HG03378 (cell line): ENCODE results near the gene PKP1.

ENCODE experiments used
- ATAC-seq: cut with Tn5 transposase; IDR thresholded peaks from one replicate; pipeline ENCODE4 v1.9.1; 2021; ENCODE audit warnings: mild to moderate bottlenecking, moderate library complexity; ENCODE audit not compliant: unreplicated experiment

Gene PKP1

DNA sequence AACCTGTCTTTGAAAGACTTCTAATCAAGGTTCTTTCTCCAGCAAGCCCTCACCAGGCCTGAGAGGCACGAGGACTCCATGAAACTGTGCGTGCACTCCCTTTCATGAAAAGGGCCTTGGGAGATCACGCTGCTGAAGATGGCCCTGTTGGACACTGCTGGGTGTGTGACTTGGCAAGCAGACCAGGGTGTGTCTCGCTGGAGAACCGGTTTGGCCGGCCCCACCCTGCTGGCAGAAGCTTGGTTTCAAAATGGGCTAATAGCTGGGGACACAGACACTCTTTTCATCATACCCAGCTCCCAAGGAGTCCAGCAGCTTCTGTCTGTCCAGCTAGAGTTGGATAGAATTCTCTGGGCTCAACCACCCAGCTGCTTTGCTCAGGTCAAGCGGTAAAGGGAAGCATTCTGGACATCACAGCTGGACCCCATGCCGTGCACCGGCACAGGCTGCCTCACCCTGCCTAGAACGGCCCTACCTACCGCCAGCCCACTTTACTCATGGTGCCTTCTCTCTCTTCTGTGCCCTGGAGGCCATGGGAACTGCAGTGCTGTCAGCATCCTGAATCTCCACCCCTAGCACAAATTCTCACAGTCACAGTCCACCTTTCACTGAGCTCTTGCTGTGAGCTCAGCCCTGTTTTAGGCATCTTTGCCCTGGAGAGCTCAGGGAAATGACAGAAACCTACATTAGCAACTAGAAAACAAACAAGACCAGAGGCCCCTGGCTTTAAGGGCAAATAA, 24.6 kb downstream of the PKP1 start:
- no peak for ATAC-seq

DNA sequence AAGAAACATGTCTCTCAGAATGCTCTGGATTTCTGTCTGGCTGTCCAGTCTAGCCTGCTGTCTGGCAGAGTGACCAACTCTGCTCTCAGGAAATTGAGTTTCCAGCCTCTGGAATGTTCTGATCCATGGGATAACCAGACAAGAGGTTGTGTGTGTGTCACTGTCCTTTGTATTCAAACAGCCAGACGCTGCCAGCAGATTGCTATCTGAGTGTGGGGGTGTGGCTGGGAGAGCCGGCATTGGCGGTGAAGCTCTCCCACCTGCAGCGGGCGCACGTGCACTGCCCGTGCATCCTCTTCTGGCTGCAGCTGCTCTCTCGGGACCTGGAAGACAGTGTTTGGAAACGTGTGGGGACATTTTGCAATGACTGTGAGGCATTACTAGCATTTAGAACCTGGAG, 26.1 kb downstream of the PKP1 start:
- ATAC-seq, result no peak

DNA sequence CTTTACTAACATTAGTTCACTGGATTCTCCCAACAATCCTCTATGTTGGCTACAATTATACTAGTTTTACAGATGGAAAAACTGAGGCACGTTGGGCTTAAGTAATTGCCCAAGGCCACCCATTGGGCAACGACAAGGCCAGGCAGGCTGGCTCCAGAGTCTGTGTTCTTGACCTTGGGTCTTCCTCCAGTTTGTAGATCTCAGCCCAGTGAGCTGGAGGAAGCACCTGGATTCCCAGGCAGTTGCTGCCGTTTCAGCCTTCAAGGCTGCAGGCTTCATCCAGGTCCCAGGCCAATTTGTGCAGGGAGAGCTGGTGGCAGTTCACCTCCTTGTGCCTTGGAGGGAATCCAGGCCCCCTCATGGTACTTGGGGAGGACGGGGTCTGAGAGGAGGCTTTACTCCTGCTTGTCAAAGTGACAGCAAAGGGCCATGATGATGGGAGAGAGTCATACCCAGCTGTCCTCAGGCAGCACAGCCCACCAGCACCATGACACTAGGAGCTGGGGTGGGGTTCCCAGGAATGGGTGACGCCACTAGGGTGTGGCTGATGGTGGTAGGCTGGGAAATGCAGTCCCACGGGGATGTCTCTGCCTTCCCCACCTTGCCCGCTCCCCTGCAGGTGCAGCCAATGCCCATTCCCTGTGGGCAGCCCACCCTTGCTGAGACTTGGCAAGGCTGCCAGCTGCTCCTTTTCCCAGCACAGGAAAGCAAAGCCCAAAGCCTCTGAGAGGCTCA, 27.1 kb downstream of the PKP1 start:
- ATAC-seq, result no peak

DNA sequence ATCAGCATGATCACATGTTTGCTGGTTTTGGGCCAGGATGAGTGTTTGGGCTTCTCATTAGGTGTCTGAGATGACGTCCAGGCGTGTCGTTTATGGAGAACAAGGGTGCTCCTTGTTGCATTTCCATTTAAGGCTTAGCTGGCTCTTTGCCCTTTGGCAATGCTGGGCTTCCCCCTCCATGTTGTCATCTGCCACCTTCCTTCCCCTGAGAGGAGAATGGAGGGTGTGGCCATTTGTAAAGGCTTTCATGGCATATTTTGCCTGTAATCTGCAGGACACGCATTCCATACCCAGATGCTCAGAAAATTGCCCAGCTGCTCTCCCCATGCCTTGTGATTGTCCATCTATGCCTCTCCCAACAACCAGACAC, 27.7 kb downstream of the PKP1 start:
- ATAC-seq, result no peak

DNA sequence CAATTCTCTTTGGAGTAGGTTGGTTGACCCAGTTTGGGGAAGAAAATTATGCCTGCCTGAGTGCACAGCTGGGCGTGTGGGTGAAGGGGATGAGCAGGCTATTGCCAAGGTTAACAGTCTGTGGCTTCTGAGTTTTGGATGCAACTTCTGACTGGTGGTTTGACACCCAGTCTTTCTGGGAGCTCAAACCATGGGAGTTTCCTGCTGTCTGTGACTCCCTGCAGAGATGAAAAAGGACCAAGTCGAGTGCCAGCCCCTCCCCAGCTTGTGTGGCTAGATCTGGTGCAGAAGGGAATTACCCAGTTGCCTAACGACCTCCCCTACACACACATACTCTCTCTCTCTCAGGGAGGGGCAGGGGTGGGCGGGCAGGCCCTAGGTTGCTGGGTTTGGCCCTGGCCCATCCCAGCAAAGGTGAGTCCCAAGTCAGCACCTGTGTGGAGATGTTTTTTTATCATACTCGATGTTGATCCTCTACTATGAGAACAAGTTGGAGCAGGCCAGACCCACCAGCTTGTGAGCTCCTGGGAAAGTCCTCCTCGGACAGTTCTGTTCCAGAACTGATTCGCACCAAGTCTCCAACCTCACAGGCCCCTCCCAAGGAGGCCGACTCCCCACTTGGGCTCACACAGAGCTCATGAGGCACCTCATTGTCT, 28.2 kb downstream of the PKP1 start:
- ATAC-seq, result no peak

DNA sequence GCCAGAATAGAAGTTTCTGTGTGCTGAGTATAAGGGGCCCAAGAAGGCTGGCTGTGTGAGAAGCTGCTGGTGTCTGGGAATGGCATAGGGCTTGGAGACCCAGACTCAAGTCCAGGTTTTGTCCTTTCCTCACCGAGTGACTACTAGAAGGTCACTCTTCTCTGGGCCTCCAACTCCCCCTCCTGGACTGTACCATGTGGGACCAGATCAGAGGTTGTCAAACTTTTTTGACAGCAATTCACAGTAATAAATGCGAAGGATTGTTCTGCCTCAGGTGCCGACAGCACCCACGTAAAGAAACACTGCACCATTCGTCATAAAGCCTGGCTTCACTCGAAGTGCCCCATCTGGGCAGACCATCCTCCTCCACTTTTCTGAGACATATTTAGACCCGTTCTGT, 29.0 kb downstream of the PKP1 start:
- ATAC-seq, result no peak

DNA sequence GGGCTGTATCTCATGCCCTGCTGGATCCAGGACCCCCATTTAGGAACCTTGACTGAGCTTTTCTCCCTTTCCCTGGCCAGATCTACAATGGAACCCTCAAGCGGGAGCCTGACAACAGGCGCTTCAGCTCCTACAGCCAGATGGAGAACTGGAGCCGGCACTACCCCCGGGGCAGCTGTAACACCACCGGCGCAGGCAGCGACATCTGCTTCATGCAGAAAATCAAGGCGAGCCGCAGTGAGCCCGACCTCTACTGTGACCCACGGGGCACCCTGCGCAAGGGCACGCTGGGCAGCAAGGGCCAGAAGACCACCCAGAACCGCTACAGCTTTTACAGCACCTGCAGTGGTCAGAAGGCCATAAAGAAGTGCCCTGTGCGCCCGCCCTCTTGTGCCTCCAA, 29.8 kb downstream of the PKP1 start:
- no peak for ATAC-seq

DNA sequence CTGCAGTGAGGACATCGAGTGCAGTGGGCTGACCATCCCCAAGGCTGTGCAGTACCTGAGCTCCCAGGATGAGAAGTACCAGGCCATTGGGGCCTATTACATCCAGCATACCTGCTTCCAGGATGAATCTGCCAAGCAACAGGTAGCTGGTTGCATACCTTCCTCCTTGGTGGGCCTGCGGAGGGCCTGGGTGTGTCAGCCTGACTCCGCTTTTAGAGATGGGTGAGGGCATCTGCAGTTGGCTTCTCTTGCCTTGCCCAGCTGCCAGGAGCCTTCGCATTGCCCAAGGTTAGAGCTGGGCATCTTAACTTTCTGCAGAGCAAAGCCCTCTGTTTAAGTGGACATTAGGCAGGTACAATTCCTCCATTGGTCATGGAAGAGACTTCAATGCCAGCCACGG, 33.2 kb downstream of the PKP1 start:
- ATAC-seq, result no peak

DNA sequence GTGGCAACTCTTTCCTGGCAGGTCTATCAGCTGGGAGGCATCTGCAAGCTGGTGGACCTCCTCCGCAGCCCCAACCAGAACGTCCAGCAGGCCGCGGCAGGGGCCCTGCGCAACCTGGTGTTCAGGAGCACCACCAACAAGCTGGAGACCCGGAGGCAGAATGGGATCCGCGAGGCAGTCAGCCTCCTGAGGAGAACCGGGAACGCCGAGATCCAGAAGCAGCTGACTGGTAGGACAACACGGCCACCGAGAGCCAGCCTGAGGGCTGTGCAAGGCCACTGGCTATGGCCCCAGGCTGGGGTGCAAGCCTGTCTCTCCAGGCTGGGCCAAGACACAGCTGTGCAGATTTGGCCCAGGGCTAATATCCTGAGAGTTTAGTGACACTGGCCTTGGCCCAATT, 34.2 kb downstream of the PKP1 start:
- no peak for ATAC-seq

DNA sequence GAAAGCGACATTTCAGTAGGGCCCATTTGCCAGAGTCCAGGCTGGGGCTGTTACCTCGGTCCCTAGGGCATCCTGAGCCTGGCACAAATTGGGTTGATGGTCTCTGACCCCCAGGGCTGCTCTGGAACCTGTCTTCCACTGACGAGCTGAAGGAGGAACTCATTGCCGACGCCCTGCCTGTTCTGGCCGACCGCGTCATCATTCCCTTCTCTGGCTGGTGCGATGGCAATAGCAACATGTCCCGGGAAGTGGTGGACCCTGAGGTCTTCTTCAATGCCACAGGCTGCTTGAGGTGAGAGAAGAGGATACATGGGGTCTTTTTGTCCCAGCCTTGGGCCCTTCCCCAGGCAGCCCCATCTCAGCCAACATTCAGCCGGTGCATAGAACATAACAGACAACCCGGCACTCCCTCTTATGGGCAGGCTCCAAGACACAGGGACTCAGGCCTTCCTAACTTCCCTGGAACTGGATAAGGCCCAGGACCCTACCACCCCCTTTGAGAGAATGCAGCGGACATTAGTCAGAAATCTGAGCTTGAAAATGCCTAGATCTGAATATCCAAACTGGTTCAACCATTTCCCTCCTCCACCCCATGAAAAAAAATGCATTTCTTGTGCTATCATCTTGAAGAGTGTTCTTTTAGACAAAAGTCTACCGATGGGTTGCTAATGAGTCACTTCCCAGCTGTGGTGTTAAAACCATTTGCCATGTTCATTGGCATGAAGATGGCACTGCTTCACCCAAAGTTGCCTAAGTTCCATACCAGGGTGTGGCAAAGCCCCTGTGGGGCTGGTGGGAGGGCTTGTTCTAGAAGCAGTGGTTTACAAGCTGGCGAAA, 35.4 kb downstream of the PKP1 start:
- no peak for ATAC-seq

DNA sequence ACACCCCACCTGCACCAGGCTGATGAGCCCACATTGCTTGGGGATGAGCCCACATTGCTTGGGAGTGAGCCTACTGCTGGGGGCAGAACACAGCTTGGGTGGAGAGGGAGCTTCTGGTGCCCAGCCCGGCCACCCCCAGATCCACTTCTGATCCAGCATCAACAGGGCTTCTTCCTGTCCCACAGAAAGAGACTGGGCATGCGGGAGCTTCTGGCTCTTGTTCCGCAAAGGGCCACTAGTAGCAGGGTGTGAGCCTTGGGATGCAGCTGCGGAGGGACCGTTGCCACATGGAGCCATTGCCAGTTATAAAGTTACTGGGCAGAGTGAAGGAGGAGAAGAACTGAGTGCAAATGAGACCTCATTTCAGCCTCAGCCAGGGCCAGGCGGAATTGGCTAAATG, 36.3 kb downstream of the PKP1 start:
- ATAC-seq, result no peak

DNA sequence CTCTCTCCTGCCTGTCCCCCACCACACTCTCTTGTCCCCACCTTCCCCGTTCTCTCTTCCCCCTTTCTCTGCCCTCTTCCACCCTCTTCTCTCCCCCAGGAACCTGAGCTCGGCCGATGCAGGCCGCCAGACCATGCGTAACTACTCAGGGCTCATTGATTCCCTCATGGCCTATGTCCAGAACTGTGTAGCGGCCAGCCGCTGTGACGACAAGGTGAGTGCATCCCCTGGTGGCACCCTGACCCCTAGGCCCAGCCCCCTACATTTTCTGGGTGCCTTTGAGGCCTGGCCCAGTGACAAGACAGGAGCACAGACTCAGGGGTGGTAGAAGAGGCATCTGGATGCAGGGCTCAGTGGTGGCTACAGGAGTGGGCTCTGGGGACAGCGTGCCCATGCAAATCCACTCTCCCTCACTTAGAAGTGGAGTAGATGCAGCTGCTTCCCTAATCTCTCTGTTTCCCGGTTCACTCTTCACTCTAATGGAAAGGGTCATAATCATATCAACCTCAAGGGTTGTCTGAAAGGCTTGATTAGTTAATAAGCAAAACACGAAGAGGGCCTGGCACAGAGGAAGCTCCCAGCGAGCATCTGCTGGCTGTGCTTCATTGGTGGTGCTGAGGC, 37.0 kb downstream of the PKP1 start:
- no peak for ATAC-seq

DNA sequence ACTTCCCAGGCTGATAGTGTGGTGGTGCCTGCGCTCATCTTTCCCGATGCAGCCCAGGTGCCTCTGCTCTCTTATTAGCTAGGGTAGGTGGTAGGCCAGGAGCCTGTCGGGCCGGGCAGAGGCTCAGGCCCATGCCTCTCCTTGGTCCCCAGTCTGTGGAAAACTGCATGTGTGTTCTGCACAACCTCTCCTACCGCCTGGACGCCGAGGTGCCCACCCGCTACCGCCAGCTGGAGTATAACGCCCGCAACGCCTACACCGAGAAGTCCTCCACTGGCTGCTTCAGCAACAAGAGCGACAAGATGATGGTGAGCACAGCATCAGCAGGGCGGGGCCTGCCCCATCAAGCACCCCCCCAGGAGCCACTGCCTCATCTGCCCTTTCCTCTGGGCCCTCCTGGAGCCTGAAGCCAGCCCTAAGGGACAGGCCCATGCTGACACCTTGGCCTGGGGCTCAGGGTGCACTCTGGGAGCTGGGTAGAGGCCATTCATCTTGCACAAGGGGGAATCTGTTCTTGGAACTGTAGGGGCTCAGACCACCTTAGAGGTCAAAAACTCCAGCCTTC, 38.6 kb downstream of the PKP1 start:
- ATAC-seq, result no peak

DNA sequence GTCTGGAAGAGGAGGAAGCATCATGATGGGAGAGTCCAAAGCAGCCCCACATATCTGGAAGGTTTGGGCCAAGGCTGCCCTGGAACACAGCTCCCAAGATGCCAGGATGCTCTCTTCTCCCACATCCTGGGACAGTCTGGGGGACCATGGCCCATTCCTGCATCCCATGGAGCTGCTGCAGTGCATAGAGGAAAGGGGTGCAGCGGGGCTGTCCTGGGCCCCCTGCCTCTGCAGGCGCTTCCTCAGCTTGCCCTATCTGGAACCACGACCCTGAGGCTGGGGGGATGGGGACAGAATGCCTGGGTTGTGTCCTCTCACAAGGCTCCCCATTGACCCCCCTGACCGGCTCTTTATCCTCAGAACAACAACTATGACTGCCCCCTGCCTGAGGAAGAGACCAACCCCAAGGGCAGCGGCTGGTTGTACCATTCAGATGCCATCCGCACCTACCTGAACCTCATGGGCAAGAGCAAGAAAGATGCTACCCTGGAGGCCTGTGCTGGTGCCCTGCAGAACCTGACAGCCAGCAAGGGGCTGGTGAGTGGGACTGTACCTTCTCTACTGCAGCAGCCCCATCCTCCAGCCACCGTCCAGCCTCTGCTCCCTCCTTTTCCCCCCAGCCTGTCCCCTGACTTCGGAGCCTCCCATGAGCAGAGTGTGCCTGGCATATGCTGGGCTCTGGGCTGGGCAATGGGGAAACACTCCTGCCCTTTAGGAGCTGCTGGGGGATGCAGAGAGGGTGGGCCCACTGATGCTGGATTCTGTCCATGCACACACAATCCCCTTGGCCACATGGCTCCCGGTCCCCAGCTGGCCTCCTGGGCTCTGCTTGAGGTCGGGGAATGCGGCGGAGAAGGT, 39.6 kb downstream of the PKP1 start:
- ATAC-seq, result no peak

DNA sequence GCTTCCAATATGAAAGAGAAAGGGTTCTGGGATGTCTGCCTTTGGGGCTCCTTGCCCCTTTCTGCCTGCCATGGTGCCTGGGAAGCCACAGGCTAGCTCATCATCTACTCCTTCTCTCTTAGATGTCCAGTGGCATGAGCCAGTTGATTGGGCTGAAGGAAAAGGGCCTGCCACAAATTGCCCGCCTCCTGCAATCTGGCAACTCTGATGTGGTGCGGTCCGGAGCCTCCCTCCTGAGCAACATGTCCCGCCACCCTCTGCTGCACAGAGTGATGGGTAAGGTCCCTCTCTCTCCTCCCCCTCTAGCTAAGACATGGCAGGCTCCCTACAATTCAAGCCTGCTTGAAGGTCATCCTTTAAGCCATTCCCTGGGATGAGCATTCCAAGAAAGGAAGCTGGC, 41.0 kb downstream of the PKP1 start:
- ATAC-seq, result no peak

DNA sequence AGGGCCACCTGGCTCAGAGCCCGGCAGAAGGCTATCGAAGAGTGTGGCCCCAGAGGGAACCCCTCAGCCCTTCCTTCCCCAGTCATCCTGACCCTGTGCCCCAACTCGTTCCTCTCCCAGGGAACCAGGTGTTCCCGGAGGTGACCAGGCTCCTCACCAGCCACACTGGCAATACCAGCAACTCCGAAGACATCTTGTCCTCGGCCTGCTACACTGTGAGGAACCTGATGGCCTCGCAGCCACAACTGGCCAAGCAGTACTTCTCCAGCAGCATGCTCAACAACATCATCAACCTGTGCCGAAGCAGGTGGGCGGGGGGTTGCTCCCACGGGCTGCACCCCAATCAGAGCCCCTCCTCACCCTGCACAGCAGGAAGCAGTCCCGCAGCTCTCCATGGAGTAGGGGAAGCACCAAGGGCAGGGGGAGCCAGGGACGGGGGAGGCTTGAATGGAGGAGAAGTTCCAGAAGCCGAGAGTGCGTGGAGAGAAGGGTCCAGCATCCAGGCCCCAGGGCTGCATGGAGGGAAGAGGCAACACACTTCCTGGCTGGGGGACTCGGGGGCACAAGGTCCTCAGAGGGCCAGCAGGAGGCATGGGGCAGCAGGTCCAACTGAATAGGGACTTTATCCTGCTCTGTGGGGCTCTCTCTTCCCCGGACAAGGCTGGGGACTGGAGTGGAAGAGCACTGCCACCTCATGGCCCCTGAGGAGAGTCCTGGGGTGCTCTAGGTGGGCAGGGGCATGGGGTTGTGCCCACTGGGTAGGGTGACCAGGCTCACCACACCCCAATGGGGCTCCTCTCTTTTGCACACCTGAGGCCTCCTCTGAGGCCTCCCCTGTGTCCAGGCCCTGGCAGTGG, 41.7 kb downstream of the PKP1 start:
- no peak for ATAC-seq

DNA sequence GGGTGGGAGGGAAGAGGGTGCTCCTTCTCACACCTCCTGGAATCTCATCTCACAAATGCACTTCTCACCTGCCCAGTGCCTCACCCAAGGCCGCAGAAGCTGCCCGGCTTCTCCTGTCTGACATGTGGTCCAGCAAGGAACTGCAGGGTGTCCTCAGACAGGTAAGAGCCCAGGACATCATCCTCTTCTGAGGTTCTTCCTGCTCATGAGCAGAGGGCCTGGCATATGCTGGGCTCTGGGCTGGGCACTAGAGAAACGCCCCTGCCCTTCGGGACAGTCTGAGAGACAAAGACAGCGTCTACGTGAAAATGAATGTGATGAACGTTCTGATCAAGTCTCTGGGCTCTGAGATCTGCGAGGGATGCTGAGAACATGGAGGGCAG, 42.4 kb downstream of the PKP1 start:
- ATAC-seq, result no peak

DNA sequence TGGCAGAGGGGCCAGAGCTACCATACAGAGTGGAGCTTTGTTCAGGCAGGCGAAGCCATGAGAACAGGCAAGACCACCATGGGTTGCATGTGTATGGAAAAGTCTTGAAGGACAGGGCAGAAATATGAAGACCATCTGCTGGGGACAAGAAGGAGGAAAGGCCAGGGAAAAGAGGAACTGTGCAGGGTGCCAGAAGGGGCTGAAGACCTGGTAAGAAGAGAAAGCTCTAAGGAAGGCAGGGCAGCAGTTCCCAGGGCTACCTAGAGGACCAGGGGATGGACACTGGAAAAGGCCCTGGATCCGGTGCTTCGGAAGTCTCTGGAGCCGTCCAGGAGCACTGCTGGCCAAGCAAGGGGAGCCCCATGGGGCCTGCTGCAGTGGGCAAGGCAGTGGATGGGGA, 43.4 kb downstream of the PKP1 start:
- ATAC-seq, result no peak
